Hypothalamus (tissue), 51 donors: ENCODE measurements around the gene ANKUB1.
A peak's percentile ranks its signal among the peaks of the same experiment; 100 is the strongest.

ENCODE experiments used
- DNase-seq, 51 donors: peaks; one replicate each; lab custom pipeline; 2025; lab: John Stamatoyannopoulos, UW

The ANKUB1 gene

DNA sequence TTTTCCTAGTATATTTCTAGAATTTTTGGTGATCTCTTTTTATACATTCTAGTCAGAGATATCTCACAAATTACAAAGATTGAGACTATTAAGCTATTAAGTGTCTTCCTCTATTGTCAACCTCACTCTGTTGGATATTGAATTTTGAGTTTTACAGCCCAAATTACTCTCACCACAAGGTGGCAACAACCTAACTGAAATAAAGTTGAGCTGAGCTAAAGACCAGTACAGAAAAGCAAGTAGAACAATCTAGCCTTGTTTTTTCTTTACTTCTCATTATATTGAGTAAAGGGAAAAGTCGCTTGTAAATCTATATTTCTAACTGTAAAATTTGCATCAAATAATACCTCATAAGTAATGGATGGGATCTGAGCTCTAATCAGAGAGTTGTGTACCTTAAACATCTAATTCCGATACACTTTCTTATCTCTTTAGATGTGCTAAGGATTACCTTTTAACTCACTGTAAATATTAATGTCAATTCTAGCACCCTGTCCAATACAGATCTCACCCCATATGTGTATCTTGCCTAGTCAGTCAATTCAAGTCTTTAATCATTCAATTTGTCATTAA, 26.5 kb downstream of the ANKUB1 start:
- DNase-seq, result peak in 6 of 51 donors; percentile 1 to 65 (median 14)

DNA sequence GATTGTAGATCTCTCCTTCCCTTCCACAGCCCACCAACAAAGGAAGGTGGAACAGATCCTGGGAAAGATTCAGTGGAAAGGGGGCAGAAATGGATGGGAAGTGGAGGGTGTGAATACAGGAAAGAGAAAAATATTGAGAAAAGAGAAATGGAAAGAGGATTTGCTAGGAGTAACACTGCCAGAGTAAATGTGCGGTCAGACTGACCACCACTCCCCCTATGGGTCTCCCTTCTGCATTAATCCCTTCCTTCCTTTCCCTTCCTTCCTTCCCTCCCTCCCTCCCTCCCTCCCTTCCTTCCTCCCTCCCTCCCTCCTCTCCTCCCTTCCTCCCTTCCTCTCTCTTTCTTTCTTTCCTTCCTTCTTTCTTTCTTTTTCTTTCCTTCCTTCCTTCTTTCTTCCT, 28.1 kb downstream of the ANKUB1 start:
- DNase-seq, result no peak

DNA sequence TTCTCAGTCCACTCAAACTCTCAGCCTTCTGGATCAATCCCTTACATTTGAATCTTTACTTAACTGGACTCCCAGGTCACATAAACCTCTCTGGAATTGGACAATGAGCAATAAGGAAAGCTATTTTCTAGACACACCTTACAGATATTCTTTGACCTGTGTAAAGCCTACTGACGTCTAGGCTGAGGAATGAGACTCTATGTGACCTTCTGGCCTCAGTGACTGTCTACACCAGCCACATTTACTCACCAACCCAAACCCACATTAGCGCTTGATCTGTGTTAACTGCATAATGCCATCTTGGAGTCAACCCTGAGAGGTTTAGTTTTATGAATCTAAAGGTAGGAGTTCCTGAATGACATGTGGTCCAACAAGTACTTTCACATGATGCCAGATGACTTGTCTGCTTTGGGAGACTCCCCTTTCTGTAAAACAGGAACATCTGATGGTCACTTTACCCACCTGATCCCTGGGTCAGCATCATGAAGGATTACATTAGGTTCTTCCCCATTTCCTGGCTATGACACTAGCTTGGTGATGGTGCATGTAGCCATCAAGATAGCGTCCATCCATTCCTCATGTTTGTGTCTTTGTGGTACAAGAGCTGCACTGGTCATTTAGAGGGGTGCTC, 28.7 kb downstream of the ANKUB1 start:
- no peak for DNase-seq

DNA sequence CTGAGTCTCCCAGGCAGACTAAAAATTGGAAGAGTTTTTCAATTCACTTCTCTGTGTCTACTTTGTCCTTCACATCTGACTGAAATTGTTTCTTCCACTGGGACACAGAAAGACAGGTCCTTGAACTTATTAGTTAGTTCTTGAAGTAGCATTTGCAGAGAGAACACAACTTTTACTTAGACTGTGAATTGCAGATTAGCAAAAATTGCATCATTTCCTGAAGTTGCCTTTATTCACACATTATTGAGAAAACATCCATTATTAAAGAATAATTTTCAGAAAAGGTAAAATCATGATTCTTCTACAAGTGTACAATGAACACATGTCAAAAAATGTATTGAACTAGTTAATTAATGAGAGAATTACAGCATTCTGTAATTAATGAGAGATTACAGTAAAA, 38.6 kb downstream of the ANKUB1 start:
- no peak for DNase-seq

DNA sequence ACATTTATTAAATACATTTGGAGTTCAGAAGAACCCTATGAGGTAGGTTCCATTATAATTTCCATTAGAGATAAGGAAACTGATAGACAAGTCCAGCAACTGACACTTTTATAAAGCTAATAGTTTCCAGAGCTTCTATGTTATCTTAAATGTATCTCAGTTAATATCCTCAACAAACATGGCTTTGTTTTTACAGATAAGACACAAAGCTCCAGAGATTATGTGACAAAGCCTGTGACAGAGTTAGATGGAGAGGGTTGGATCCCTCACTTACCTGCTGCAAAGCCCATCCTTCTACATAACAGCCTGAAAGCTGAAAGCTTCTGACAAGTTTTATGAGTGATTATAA, 39.6 kb downstream of the ANKUB1 start:
- DNase-seq, result no peak

DNA sequence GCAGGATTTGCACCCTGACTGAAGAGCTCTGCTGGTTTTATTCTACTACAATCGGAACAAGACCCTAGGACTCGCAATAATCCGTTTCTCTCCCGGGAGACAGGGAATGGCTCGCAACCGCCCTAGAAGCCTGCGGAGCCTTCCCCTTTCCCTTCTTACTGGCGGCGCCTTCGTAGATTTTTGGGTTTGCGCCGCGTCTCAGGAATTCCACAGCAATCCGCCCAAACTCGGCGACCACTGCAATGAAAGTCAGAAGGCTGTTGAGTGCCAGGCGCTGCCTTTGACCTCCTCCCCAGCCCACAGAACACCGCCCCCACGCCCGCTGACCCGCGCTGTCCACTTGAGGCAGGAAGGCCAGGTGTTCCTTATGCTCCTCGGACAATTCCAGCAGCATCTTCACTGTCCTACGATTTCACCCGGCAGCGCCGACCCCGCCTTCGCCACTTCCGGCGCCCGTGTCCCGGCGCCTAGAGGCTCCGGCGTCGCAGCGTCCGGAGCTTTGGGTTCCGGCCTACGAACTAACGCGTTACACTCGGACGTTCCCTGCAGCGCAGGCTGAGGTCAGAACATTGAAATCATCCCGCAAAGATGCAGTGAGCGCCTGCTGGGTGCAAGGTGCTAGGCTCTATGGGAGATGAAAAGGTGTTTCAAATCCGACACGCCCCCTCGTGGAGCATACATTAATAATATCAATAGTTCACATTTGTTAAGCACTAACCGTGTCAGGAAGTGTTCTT, 40.1 kb downstream of the ANKUB1 start, which contains the start of gene COMMD2:
COMMD2 (minus strand) TSS at position 439 of the 737 bp plus-strand sequence; CDS start at position 394, 45 bp downstream.
- peak in 50 of 51 donors; percentile 4 to 85 (median 58) for DNase-seq

DNA sequence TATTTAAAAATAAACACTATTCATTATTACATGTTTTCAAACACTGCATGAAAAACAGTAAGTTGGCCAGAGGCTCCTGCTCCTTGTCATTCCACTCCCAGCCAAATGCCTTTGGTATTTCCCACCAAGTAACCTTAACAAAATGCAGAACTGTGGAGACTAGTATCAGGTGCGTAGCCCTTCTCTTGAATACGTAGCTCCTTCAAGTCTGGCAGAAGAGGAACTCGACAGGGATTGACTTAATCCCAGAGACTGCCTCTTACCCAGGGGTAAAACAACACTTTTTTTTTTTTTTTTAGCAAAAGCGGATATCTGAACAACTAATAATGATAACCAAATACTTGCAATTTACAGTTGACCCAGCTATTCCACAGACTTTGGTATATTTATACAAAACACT, 40.8 kb downstream of the ANKUB1 start:
- DNase-seq, result no peak

DNA sequence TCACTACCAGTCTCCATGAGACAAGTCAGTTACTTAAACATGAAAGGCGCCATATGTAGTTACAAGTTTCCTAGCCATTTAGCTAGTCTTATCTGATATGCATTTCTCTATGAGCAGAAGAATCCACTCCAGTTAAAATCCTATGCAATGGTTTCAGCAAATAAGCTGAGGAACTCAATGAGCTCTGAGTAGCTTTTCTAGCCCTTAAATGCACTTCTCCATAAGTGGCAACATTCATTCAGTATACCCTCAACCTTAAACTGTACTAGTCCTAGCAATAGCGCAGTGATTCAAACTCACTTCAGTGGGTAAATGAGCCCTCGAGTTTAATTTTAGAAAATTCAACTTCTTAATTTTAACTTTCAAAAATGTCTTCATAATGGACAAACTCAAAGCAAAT, 47.7 kb downstream of the ANKUB1 start:
- no peak for DNase-seq

DNA sequence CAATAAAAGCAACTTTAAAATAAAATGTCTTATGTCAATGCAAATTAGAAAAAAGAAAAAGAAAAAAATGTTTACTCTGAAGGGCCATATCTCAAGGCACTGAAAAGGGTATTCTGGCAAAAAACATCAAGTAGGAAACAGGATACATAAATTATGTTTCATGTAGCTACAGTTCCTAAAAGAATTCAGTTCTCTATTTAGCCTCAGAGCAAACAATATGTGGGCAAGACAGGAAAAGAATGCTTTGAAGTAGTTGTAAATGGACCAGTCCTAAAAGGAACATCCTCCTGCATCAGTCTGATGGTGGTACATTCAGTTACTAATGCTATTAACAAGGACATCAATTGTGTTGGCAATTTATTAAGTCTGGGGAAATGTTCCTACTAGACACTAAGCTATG, 48.2 kb downstream of the ANKUB1 start:
- no peak for DNase-seq

DNA sequence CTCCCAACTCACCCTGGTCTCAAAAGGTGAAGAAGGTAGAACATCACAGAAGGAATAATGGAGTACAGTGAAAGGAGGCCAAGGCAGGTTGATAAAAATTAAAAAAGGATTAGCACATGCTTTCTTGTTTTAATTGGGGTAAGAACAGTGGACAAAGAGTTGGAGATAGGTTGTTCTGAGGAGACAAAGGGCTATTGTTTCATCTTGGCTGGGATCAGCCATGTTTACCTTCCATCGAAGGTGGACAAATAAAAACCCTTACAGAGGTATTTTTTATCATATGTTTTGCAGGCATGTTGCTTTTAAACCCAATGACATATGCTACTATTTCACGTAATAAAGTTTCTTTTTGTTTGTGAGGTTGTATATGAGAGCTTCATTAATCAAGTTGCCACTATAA, 53.0 kb downstream of the ANKUB1 start:
- DNase-seq, result no peak

DNA sequence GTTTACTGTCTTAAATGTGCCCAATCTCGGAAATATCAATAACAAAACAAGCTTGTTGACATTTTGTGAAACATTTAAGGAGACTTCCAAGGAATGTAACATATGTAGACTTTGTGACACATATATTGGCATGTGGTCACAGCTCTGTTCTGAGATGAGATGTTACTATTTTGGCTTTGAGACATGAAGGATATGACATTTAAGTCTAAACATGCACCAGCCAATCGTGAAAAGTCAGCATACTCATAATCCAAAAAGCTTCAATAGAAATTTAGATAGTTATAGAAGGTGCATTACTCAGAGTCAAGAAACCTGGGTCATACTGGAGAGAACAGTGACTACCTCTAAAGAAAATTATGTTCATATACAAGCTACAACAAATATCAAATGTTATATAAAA, 53.5 kb downstream of the ANKUB1 start:
- DNase-seq, result no peak

DNA sequence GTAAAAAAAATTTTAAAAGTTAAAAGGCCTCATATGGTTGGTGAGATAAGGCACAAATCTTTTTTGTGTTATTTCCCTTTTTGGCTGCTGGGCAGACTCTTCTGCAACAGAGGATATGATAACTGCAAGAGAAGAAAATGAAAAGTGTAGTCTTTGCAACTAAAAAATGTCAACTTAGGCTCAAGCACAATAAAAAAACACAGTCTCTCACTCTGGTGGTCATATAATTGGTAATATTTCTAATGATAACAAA, 55.5 kb downstream of the ANKUB1 start:
- DNase-seq, result no peak

DNA sequence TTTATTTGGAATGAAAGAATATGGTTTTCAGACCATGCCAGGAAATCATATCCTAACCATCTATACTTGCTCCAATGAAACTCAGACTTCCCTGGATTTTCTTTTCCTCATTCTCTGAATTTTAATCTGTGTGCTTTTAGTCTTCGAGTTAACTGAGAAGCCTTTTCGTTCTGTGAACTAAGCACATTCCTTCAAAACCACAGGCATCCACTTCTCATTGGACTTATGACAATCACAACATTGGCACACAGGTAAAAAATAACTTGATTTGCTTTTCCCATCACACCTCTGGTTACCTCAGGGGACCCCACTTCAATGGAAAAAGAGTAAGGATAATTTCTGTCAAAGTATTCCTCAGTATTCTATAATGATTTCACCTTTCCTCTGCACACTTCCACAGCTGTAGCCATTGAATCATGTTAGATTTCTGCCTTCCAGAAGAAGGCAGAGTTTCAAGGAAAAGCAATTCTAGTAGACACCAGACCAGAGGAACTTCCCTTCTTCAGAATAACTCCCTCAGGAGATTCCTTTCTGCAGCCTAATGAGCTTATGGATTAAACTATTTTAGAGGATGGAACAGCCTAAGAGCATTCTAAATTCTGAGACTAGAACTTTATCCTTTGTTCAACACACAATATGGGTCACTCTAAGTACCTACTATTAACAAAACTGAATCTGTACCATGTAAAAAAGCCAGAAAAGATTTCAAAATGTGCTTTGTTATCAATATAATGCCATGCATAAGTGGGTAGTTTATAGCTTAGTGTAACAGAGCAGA, 56.0 kb downstream of the ANKUB1 start:
- DNase-seq, result no peak

DNA sequence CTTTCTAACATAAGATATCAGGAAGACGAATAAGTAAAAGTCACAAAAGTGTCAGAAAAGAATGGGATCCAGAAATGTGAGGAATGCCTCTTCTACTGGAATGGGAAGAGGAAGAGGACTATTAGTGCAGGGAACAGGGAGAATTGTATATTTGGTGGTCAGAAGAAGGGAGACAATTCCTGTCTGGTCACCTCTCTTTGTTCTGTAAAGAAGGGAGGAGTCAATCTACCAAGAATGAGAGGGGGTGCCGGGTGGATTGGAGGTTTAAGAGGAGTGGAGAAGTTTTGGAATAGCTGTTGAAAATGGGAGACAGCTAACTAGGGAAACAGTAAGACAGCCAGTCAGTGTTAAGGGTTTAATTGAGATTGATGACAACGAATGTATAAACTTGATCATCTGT, 60.1 kb downstream of the ANKUB1 start:
- no peak for DNase-seq

DNA sequence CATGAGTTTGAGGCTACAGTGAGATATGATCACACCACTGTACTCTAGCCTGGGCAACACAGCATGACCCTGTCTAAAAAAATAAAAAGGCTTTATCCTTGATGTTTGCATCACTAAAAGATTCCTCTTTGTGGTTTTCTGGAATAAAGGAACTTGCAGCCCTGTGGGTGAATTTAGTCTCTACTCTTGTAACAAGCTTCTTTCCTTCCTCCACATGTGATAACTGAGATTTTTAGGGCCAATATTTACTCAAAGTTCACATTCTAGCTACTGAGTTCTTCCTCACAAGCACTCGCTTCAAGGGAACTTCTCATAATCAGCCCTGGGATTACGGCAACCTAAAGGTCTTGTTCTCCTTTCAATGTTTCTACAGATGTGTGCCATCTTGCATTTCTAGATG, 64.7 kb downstream of the ANKUB1 start:
- no peak for DNase-seq

DNA sequence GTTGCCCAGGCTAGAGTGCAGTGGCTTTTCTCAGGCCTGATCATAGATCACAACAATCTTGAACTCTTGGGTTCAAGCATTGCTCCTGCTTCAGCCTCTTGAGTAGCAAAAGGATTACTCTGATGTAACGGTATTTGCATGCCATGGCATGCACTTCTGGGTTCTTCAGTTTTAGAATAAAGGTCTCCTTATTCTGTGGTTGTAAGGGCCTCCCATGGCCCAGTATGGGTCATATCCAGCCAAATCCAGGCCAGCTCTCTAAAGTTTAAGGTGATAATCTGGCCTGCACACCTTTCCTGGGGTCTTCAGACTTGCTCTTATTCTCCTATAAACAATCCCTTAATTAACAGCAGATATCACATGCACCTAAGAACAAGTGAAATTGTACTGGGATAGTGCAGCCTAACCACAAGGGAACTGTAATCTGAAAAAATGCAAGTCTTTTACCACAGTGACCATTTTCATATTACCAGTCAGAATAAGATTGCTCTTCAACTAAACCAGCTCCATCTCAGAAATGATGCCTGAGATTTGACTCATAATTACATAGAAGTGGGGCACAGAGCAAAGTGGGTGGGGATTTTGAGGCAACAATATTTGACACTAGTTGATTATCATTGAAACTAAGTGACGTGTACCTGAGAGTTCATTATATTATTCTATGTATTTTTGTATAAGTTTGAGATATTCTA, 65.5 kb downstream of the ANKUB1 start:
- DNase-seq, result no peak

DNA sequence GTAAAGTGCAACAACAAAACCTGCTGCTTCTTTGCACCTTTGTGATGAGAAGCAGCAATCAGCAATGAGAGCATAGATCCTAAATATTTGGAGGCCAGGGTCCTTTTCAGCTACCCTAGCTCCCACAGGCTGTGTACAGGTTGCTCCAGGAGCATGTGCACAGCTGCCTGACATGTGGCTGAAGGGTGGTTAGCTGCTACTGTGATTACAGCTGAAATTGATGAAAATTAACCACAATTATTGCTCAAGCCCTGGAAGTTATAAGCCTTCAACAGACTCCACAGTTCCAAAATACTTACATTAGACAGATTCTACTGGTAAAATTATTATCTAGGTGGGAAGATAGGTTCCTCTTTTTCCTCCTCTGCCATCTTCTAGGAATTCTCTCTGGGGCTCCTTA, 68.6 kb downstream of the ANKUB1 start:
- no peak for DNase-seq

DNA sequence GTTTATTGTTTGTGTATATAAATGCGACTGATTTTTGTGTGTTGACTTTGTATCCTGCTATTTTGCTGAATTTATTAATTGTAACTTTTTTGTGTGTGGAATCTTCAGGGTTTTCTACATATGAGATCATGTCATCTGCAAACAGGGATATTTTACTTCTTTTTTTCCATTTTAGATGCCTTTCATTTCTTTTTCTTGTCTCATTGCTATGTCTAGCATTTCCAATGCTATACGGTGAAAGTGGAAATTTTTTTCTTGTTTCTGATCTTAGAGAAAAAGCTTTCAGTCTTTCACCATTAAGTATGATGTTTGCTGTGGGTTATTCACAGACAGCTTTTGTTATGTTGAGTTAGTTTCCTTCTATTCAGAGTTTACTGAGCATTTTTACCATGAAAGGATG, 71.4 kb downstream of the ANKUB1 start:
- no peak for DNase-seq

DNA sequence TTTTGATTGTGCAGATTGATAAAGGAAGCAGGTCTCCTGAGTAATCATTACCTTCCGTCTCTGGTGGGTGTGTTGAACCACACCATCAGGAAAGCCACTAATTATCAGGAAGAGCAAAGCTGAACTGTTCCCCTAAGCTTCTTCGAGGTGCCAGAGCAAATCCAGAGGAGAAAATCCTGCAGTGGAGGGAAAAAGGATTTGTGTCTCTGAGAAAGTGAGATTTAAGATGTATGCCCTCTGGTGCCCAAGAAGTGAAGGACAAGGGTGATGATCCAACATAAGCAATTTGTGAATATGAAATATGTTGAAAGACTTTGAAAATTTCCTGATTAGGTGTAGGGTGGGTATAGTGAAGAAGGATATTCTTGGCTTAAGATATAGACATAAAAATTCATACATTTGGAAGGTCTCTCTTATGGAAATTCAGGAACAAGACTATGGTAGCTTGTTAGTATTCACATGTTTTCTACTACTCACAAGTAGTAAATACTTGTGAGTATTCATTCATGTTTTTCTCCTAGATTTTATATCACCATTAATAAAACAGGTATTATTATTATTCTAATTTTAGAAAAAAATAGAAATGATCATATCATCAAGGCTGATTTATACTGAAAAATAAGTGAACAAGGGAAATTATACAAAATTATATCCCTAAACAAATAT, 74.8 kb downstream of the ANKUB1 start:
- DNase-seq, result peak in 20 of 51 donors; percentile 1 to 49 (median 12)

DNA sequence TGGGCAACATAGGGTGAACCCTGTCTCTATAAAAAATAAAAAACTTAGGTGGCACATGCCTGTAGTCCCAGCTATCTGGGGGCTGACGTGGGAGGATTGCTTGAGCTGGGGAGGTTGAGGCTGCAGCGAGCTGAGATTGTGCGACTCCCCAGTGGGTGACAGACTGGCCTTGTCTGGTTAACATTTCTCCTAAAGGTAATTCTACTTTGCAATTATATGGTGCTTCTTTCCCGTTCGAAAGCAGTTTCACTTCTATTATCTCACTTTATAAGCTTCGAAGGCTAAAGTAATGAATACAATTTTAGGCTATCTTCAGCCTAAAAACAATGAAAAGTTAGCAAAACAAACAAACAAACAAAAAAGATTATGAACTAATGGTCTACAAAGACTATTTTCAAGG, 75.4 kb downstream of the ANKUB1 start:
- DNase-seq, result no peak

DNA sequence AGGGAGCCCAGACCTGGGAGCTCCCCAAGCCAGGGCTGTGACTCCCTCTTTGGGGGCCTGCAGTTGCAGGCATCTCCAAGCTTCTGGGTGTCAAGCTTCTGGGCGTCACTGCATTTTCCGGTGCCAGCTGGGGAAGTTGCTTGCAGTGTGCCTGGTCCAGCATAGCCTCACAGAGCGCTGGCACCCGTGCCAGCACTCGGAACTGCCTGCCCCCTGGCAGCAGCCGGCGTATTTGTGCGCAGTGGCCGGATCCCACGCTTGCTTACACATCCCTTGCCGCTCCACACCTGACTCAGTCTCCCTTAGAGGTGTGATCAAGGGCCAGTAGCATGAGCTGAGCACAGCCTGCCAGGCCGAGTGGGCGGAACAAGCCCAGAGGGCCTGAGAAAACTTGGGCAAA, 77.1 kb downstream of the ANKUB1 start:
- DNase-seq, result no peak
